SK-N-SH (cell line): ENCODE results near the gene FGFRL1. TPM values are rescaled to one million over a fixed set of nuclear protein-coding genes. Genes with fewer than 3 reads are reported as not detected.

Source experiments
- CTCF ChIA-PET: fragments of 300-600, 350-600 bp; formaldehyde crosslinking; extraction: SDS; loops from one replicate; lab custom pipeline; 2021; lab: Yijun Ruan, JAX
- POLR2A ChIA-PET: fragments of 350-600 bp; sonication (Branson Sonifier 250); formaldehyde crosslinking; extraction: SDS; loops from one replicate; lab custom pipeline; 2020; ENCODE audit warnings: antibody characterized with exemption, inconsistent platforms; lab: Yijun Ruan, JAX
- DNase-seq: peaks from one replicate; pipeline ENCODE4 v3.0.0; 2012
- H2AFZ ChIP-seq: fragments of 200-600 bp; sonication (generic); 2 replicates; pipeline ENCODE4 v1.8.1; 2016; ENCODE audit warnings: antibody characterized with exemption, mild to moderate bottlenecking, low read depth
- H3F3A ChIP-seq: fragments of 200-600 bp; sonication (generic); replicated peaks from 2 replicates; pipeline ENCODE3; 2016; ENCODE audit warnings: antibody characterized with exemption, mild to moderate bottlenecking; ENCODE audit not compliant: insufficient read depth
- H3K27ac ChIP-seq, 2 experiments: fragments of 200-500 bp in 1 of 2; fragments of 200-600 bp in 1 of 2; sonication (Bioruptor generic) in 1 of 2; sonication (generic), shearing (Covaris generic) in 1 of 2; 2 replicates each; pipeline versions ENCODE4 v1.5.1 to v1.6.1; 2014 to 2016; ENCODE audit warnings: low read depth in 2 of 2, inconsistent platforms in 1 of 2, low read length in 1 of 2, mild to moderate bottlenecking in 1 of 2, mixed read lengths in 1 of 2
- H3K27me3 ChIP-seq: fragments of 200-600 bp; sonication (generic), shearing (Covaris generic); 2 replicates; pipeline ENCODE4 v1.6.1; 2016; ENCODE audit warnings: mixed run types; ENCODE audit not compliant: insufficient read depth
- H3K36me3 ChIP-seq, 2 experiments: fragments of 200-500 bp in 1 of 2; fragments of 200-600 bp in 1 of 2; sonication (Bioruptor generic) in 1 of 2; sonication (generic) in 1 of 2; replicated peaks in 1 of 2; 2 replicates each; pipeline versions ENCODE3 to v1.5.1; 2014 to 2016; ENCODE audit warnings: low read length in 1 of 2, mild to moderate bottlenecking in 1 of 2; ENCODE audit not compliant: insufficient read depth in 2 of 2, control insufficient read depth in 1 of 2
- H3K4me1 ChIP-seq, 2 experiments: fragments of 200-500 bp in 1 of 2; fragments of 200-600 bp in 1 of 2; sonication (Bioruptor generic) in 1 of 2; sonication (generic), shearing (Covaris generic) in 1 of 2; 2 replicates each; pipeline versions ENCODE4 v1.5.1 to v1.6.1; 2014 to 2016; ENCODE audit warnings: low read depth in 1 of 2, low read length in 1 of 2, mixed run types in 1 of 2; ENCODE audit not compliant: insufficient read depth in 2 of 2, control insufficient read depth in 1 of 2
- H3K4me2 ChIP-seq: fragments of 200-600 bp; sonication (generic), shearing (Covaris generic); 2 replicates; pipeline ENCODE4 v1.6.1; 2017; ENCODE audit warnings: mixed run types
- H3K4me3 ChIP-seq, 2 experiments: fragments of 200-500 bp in 1 of 2; fragments of 200-600 bp in 1 of 2; sonication (Bioruptor generic) in 1 of 2; sonication (generic), shearing (Covaris generic) in 1 of 2; 2 replicates each; pipeline versions ENCODE4 v1.5.1 to v1.8.1; 2014 to 2016; ENCODE audit warnings: low read depth in 2 of 2, inconsistent platforms in 1 of 2, low read length in 1 of 2, mild to moderate bottlenecking in 1 of 2, mixed read lengths in 1 of 2, moderate library complexity in 1 of 2
- H3K79me2 ChIP-seq: fragments of 200-600 bp; sonication (generic); 2 replicates; pipeline ENCODE4 v1.8.1; 2017; ENCODE audit warnings: mild to moderate bottlenecking; ENCODE audit not compliant: insufficient read depth
- H3K9ac ChIP-seq: fragments of 200-600 bp; sonication (generic); 2 replicates; pipeline ENCODE4 v1.6.1; 2017; ENCODE audit warnings: mixed run types
- H3K9me2 ChIP-seq: fragments of 200-600 bp; sonication (generic); 2 replicates; pipeline ENCODE4 v1.6.1; 2017; ENCODE audit warnings: mixed run types
- H3K9me3 ChIP-seq: fragments of 200-600 bp; sonication (generic); 2 replicates; pipeline ENCODE4 v1.6.1; 2017; ENCODE audit warnings: mixed run types, mild to moderate bottlenecking, moderate library complexity
- H4K20me1 ChIP-seq: fragments of 200-600 bp; sonication (generic); 2 replicates; pipeline ENCODE4 v1.6.1; 2017; ENCODE audit warnings: mild to moderate bottlenecking, mixed run types; ENCODE audit not compliant: insufficient read depth
- NFIC ChIP-seq: IDR thresholded peaks from 2 replicates; pipeline ENCODE4 v1.4.0; 2012; ENCODE audit warnings: borderline replicate concordance
- RCOR1 ChIP-seq: fragments of 150-350 bp; IDR thresholded peaks from 2 replicates; pipeline ENCODE4 v1.6.1; 2017; ENCODE audit warnings: antibody characterized with exemption, low read length
- SMC3 ChIP-seq: IDR thresholded peaks from 2 replicates; pipeline ENCODE4 v1.6.1; 2012; ENCODE audit warnings: low read depth, low read length, improper control_type of control experiment
- TCF12 ChIP-seq: IDR thresholded peaks from 2 replicates; pipeline ENCODE4 v1.4.0; 2012
- WGBS: methylation state at CpG from one replicate; pipeline ENCODE4 v1.1.6; 2017; ENCODE audit warnings: low lambda C conversion rate; 5-methylcytosine and 5-hydroxymethylcytosine counted together
- polyA plus RNA-seq, 3 experiments: library from polyadenylated mRNA; depleted of rRNA; stranded (reverse); fragments of >200 nt; gene quantifications; 2 replicates each; pipeline ENCODE4 v1.2.3, GENCODE V29; 2012
- TF ChIP-seq, protein P1 (sequence below): IDR thresholded peaks from 2 replicates; pipeline ENCODE4 v1.4.0; 2012; ENCODE audit warnings: low read depth, borderline replicate concordance
- TF ChIP-seq, protein P2 (sequence below): IDR thresholded peaks from 2 replicates; pipeline ENCODE4 v1.4.0; 2012; ENCODE audit warnings: low read depth

The FGFRL1 gene
- polyA plus RNA-seq, 1 of the 3 experiments (the other 2 are of a cell fraction) = 22.5 TPM

DNA sequence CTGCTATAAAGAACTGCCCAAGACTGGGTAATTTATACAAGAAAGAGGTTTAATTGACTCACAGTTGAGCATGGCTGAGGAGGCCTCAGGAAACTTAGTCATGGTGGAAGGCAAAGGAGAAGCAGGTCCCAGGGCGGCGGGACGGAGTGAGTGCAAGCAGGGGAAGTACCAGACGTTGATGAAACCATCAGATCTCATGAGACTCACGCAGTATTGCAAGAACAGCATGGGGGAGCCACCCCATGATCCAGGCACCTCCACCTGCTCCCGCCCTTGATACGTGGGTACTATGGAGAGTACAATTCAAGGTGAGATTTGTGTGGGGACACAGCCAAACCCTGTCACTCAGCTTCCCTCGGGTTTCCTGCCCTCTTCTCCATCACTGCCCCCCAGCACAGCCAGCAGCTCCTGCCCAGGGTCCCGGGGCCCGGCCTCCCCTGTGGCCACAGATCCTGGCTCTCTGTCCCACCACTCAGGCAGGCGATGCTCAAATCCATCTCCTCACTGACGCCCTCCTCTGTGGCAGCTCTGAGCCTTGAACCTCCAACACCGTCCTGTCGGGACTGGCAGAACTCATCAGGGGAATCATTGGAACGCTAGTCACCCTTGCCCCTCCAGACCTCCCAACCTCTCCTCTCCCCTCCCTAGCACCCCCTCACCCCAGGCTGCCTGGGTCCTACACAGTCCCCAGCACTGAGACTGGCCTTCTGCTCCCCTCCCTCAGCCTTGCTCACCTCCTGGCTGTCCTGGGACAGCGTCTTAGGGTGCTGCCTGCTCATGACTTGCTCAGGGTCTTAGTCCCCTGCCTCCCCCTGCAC is 37.6 kb downstream of the FGFRL1 start:
- Histone ChIP-seq H3K27ac (no peak overlapping the region), H3K9me2 (no peaks in the 10 kb centered on the region), H3K9me3 (no peaks in the 10 kb centered on the region), H4K20me1 (no peaks in the 10 kb centered on the region), H3K79me2 (no peaks in the 10 kb centered on the region), H3K4me3 (no peak overlapping the region)
- peak; percentile 24 for DNase-seq
- POLR2A ChIA-PET = no interaction called here
- TF ChIP-seq SMC3 (no peak), NFIC (no peak)
- TF ChIP-seq, all 33 proteins: peak for 0
- Histone ChIP-seq H3K9ac (no peak overlapping the region), H3K4me1 (peaks cover 0 to 20% of the 10 kb centered on the region in 2 experiments; a peak in 2 of 4 replicates), H2AFZ (no peak overlapping the region), H3K36me3 (no peaks in the 10 kb centered on the region), H3K4me2 (no peak overlapping the region), H3F3A (peaks cover 17% of the 10 kb centered on the region), H3K27me3 (peaks cover 55% of the 10 kb centered on the region)
- CTCF ChIA-PET = no interaction called here
- 57% methylated on average over 13 of the region's 16 CpGs for WGBS

DNA sequence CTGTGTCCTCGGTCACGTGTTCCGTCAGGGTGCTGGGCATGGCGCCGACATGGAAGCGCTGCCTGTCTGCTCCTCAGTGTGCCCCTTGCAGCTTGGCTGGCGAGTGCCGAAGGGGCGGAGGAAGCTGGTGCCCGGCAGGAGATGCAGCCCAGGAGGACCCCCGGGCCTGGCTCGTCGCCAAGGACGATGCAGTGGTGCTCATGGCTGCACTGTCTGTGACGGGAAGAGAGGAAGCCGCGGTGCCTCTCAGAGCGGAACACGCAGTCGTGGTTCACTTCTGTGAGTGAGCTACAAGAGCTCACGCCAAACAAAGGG is 38.1 kb downstream of the FGFRL1 start:
- H3K27me3 ChIP-seq = peaks cover 55% of the 10 kb centered on the region
- DNase-seq = peak; percentile 51
- no peaks in the 10 kb centered on the region for H3K79me2 ChIP-seq
- no peaks in the 10 kb centered on the region for H3K9me2 ChIP-seq
- WGBS = 15% methylated on average over 14 of the region's 21 CpGs
- CTCF ChIA-PET = no interaction called here
- H3K36me3 ChIP-seq = no peaks in the 10 kb centered on the region
- H3K9me3 ChIP-seq = no peaks in the 10 kb centered on the region
- no peak overlapping the region for H3K9ac ChIP-seq
- H3K4me2 ChIP-seq = no peak overlapping the region
- no peak overlapping the region for H2AFZ ChIP-seq
- no peak overlapping the region for H3K27ac ChIP-seq
- peaks cover 0 to 14% of the 10 kb centered on the region in 2 experiments; a peak in 2 of 4 replicates for H3K4me1 ChIP-seq
- POLR2A ChIA-PET = no interaction called here
- TF ChIP-seq, protein P1, sequence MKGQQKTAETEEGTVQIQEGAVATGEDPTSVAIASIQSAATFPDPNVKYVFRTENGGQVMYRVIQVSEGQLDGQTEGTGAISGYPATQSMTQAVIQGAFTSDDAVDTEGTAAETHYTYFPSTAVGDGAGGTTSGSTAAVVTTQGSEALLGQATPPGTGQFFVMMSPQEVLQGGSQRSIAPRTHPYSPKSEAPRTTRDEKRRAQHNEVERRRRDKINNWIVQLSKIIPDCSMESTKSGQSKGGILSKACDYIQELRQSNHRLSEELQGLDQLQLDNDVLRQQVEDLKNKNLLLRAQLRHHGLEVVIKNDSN = peak; percentile 46; the same call in 1 of the 2 replicates
- TF ChIP-seq, protein P2, sequence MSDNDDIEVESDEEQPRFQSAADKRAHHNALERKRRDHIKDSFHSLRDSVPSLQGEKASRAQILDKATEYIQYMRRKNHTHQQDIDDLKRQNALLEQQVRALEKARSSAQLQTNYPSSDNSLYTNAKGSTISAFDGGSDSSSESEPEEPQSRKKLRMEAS = no peak
- H4K20me1 ChIP-seq = no peaks in the 10 kb centered on the region
- peaks cover 17% of the 10 kb centered on the region for H3F3A ChIP-seq
- H3K4me3 ChIP-seq = no peak overlapping the region

DNA sequence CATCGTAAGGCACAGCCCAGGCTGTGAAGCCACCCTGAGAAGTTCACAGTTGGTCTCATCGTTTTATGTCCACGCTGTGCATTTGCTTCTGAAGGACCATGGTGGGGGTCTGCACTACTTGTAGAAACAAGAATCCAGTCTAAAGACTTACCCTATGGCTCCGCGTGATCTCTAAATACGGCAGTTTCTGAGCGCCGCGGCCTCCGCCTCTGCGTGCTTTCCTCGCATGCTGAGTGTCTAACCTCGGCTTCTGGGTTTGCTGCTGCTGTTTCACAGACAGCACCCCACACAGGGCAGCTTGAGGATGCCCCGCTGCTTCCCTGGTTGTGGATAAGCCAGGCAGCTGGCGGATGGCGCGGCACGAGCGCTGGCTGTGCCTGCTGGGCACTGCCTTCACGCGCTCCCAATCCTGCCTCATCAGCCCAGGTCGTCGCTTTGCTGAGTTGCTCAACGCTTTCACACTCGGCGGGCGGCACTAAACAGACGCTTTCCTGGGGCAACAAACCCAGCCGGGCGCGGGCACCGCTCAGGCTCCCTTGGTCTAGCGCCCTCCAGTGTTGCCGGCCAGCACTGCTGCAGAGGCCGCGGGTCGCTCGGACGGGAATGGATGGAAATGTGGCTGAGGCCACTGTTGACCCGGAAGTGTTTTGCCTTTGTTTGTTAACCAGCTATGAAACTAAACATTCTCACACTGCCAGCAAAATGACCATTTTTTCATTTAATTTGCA is 39.2 kb downstream of the FGFRL1 start:
- Histone ChIP-seq H3K9me2 (no peaks in the 10 kb centered on the region), H3K9me3 (no peaks in the 10 kb centered on the region), H3K4me3 (no peak overlapping the region)
- TF ChIP-seq RCOR1 = no peak
- no peak for TF ChIP-seq TCF12
- TF ChIP-seq, all 33 proteins: peak for 0
- Histone ChIP-seq H3K27me3 (peaks cover 56% of the 10 kb centered on the region), H2AFZ (no peak overlapping the region), H3F3A (peaks cover 13% of the 10 kb centered on the region), H3K4me1 (peaks cover 0 to 6% of the 10 kb centered on the region in 2 experiments; a peak in 2 of 4 replicates), H3K4me2 (no peak overlapping the region), H3K36me3 (no peaks in the 10 kb centered on the region), H3K27ac (no peak overlapping the region), H3K9ac (no peak overlapping the region), H3K79me2 (no peaks in the 10 kb centered on the region), H4K20me1 (no peaks in the 10 kb centered on the region)
- WGBS = 78% methylated on average over 32 of the region's 40 CpGs
- ChIA-PET CTCF (interaction anchor here (1.0 kb wide), 2 partner anchors 13 to 17 kb away, joined by 3 read pairs; no protein-coding TSS in a partner anchor), POLR2A (no interaction called here)
- DNase-seq = peak; percentile 44
